Fibroblast of peridontal ligament (primary cell): ENCODE measurements around the gene NBDY.
A peak's percentile ranks its signal among the peaks of the same experiment; 100 is the strongest.
"Not testable (repeated sequence)": the region's sequence is repeated elsewhere in the genome, so short reads cannot be mapped to it uniquely, and the experiment has no call there.

ENCODE experiments used
- DNase-seq: peaks from one replicate; pipeline ENCODE4 v3.0.0-alpha.2; 2010; ENCODE audit errors: extremely low read depth

Gene NBDY, protein sequence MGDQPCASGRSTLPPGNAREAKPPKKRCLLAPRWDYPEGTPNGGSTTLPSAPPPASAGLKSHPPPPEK

DNA sequence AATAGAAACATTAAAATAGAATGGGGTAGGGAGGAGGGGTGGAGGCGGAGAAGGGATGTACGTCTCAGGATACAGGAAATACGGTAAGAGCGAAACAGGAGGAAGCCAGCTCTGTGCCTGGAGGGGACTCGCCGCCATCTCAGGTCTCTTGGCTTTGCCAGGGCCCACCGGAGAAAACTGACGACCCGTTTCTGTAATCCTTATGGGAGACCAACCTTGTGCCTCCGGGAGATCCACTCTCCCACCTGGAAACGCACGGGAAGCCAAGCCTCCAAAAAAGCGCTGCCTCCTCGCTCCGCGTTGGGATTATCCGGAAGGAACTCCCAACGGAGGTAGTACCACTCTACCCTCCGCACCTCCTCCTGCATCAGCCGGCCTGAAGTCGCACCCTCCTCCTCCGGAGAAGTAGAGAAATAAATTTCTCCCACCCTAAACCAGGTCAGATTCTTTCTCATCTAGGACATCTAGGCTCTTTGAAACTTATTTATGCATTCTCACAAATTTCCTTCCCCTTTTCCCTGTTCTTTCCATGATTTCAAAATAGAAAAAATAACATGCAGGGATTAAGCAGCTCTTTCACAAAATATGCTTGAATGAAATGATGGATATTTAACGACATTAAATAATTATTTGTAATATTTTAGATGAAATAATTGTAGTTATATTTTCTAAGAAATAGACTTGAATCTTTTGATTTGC, at the start of gene NBDY:
TSS of gene NBDY (plus strand) at position 92 of the 699 bp plus-strand sequence. CDS start at position 203, 111 bp downstream.
- no peak for DNase-seq

- DNase-seq, result not testable (repeated sequence)
Observed at GRCh38 chrX:56704530-56704929, 24.5 kb upstream of the NBDY start.

GRCh38 chrX:56726605-56727004, 2.4 kb upstream of the NBDY start:
- DNase-seq, result peak; percentile 66

- no peak for DNase-seq
Observed at GRCh38 chrX:56727531-56727930, 1.5 kb upstream of the NBDY start.

DNA sequence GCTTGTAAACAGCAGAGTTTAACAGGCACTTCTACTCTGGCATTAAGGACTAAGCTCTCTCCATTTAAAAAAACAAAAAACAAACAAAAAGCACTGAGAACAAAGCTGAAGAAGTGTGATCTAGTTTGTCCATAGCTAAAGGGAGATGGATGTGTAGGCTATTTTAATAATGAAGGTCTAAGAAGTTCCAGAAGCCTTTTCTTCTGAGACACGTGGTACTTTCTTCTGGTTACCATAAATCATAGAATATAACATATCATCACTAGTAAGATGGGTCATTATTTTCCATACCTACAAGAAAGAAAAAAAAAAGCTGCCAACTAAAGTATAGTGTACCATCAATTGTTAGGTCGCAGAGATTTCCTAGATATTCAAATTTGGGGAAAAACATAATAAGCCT, 722 bp upstream of the NBDY start:
- DNase-seq, result no peak

- DNase-seq, result no peak
Observed at GRCh38 chrX:56728752-56729151, 291 bp upstream of the NBDY start.

DNA sequence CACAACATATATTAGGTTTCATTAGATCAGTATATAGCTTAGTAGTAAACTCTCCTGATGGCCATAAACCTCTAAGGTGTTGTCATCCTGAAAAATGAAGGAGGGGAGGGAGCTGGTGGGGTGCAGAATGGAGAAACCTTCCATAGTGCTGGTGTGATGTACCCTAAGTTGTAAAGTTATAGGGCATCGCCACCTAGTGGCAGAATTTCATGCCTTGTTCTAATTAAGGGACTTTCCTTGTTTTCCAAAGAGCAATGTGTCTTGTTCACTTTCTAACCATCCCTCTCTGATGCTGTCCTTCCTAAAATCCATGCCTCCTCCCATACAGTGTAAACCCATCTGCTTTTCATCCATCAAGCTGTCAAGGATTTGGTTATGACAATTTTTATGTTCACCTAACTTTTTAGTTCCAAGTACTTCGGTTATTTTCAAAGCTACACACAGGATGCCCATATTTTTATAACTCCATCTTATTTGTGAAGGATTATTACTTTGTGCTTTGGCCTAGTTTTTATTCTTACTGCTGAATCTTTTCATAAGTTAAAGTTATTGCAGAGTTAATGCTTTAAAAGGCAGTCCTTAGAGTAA, 4.5 kb downstream of the NBDY start:
- DNase-seq, result peak; percentile 53

DNA sequence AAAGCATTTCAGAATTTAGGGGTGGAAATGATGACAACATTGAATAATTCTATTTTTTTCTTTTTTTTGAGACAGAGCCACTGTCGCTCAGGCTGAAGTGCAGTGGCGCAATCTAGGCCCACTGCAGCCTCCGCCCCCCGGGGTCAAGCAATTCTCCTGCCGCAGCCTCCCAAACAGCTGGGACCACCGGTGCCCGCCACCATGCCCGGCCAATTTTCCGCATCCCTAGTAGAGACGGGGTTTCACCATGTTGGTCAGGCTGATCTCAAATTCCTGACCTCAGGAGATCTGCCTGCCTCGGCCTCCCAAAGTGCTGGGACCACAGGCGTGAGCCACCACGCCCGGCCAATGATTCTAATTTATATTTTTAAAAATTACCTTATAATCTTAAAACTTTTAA, 7.2 kb downstream of the NBDY start:
- no peak for DNase-seq

GRCh38 chrX:56738670-56739069, 9.6 kb downstream of the NBDY start:
- no peak for DNase-seq

DNA sequence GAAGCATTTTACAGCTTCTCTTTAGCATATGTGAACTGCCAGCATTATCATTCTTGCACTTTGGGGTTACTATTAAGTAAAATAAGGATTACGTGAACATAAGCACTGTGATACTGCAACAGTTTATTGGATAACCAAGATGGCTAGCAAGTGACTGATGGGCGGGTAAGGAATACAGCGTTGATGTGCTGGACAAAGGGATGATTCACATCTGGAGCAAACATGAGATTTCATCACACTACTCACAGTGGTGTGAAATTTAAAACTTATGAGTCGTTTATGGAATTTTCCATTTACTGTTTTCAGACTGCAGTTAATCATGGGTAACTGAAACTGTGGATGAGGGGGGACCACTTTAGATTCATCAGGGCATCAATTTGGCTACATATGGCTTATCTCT, 16.0 kb downstream of the NBDY start:
- peak; percentile 76 for DNase-seq

- no peak for DNase-seq
Observed at GRCh38 chrX:56746996-56747395, 18.0 kb downstream of the NBDY start.

GRCh38 chrX:56751071-56751470, 22.0 kb downstream of the NBDY start:
- DNase-seq, result no peak

DNA sequence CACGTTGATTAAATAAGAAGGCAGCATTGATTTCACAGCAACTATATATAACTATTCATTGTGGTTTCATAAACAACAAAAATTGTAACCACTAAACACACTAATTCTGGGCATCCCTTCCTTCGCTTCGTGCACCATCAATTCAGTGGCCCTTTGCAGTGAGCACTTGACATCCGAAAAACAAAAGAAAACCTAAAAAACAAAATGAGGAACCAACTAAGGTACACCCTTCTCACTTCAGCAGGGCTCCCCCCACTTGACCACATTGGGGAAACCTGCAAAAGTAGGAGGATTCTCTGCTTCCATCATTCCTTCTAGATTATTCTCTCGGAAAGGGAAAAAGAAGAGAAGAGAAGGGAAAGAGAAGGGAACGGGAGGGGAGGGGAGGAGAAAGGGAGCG, 28.3 kb downstream of the NBDY start:
- no peak for DNase-seq

DNA sequence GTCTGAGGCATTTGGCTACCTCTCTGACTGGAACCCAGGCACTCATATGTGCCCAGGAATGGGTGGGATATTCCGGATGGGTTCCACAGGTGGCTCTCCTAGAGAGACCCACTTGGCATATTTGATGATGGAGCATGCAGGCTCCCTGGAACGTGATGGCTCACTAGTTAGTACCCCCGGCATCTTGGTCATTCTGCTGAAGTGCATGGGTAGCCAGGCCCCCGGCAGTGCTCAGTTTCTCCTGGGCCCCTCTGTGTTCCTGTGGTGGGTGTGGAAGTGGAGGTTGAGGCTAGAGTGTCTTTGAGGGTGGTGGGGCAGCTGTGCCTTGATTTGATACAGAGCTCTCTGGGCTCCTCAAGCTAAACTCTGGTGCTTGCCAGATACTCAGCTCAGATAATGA, 29.4 kb downstream of the NBDY start:
- no peak for DNase-seq

DNA sequence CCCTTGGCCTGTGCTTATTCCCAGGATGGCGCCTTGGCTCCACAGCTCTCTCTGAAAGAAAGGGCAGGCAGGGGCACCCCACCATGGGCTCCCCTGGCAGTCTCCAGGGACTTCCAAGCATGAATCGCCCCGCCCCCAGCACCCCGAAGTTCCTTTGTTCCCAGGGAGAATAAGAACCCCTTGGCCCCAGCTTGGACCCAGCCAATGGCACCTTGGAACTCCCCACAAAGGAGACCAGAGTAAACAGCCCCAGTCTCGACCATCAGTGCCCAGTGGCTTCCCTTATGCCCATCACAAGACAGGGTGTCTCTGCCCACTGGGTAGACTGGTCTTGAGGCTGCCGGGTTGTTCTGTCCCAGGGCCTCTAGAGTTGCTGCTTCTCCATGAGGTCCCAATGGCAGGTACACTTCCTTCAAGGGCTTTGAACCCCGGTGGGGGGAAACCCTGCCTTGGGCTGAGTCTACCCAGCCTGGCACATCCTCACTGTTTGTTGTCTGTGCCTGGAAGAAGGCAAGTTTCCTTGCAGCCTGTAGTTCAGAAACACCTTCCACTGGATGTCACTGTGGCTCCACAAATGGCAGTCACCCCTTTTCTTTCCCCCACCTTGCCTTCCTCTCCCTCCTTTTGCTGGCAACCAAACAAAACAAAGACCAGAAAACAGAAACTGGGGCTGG, 30.8 kb downstream of the NBDY start:
- DNase-seq, result no peak

DNA sequence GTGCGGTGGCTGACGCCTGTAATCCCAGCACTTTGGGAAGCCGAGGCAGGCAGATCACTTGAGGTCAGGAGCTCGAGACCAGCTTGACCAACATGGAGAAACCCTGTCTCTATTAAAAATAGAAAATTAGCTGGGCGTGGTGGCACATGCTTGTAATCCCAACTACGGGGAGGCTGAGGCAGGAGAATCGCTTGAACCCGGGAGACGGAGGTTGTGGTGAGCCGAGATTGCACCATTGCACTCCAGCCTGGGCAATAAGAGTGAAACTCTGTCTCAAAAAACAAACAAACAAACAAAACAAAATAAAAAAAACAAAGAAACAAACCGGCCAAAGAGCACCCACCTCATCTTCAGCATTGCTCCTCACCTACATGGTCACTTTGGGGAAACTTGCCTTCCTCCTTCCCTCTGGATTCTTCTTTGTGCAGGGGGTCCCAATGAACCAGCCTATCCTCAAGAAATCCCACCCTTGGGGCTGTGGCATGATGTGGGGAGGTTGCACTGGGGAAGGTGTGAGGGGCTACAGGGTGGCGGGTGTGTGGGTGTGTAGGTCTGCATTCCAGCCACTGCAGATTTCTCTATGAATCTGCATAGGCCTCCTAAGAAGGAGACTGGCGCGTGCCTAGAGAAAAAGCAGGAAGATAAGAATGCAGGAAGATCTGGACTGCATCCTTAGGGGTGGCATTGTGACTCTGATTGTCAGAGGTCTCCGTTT, 31.5 kb downstream of the NBDY start:
- DNase-seq, result not testable (repeated sequence)

- DNase-seq, result no peak
Observed at GRCh38 chrX:56761167-56761566, 32.1 kb downstream of the NBDY start.

- DNase-seq, result no peak
Observed at GRCh38 chrX:56762220-56762619, 33.2 kb downstream of the NBDY start.

DNA sequence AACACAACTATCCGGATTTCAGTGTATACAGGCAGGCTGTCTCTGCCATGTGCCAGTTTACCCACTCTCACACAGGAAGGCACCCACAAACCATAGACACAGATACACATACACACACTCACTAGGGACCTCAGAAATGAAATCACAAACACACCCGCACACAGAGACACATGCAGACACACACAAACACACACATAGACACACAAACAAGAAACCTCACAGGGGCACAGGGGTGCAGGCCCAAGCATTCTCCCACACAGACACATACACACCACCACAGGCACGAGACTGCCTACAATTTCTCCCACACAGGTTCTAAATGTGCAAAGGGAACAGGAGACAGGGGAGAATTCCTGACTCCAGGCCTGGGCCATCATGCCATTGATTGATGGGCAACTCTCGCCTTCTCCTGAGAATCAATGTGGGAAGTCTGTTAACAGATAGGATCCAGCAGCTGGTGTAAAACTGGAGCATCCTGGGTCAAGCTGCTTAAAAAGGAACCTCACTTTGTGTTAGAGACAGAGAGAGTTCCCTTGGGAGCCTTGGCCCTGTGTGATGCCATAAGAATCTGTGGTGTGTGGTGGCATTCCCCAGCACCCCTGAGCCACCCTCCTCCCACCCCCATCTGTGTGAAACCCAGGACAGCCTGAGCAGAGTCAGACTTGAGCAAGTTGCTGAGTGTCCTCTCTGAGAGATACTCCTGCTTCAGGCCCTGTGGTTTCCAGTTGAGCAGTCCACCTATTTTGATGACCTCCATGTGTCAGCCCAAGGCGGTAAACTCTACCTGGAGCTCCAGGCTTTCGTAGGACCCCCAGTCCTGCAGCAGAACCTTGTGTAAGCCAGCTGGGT, 33.9 kb downstream of the NBDY start:
- no peak for DNase-seq

DNA sequence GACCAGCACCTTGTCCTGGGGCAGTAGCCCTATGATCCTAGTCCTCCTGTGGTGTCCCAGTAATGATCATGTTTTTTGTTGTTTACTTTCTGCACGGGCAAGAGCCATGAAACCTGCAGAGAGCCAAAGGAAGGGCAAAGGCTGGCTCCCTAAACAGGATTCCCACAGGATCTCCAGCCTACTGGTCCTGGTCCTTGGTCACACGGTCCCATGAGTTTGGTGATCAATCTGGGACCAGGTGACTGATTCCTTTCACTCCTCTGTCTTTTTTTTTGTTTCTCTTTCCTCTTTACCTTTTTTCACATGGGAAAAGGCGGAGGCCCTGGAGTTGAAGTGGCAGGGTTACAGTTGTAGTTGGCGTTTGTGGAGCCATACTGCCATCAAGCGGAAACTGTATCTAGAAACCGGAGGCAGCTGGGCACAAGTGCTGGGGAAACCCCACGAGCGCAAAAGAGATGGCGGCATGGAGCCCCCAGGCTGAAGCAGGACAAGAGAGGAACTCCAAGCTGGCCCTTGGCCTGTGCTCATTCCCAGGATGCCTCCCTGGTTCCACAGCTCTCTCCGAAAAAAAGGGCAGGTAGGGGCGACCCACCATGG, 34.6 kb downstream of the NBDY start:
- DNase-seq, result no peak
